Caco-2 (cell line): ENCODE measurements around the gene PTPRN2. TPM values are rescaled to one million over a fixed set of nuclear protein-coding genes. Genes with fewer than 3 reads are reported as not detected.
A peak's percentile ranks its signal among the peaks of the same experiment; 100 is the strongest.

ENCODE experiments used
- BruUV-seq: library from RNA; stranded (reverse); fragments of 400-500 nt; replicated peaks from 2 replicates; lab custom pipeline; 2021; lab: Mats Ljungman, UMichigan
- CTCF ChIA-PET: fragments of 300-600 bp; sonication (Branson Sonifier 250); formaldehyde crosslinking; loops from one replicate; lab custom pipeline; 2022; ENCODE audit warnings: antibody characterized with exemption; lab: Charles Lee
- POLR2A ChIA-PET: fragments of 300-600 bp; sonication (Branson Sonifier 250); formaldehyde crosslinking; loops from one replicate; lab custom pipeline; 2022; ENCODE audit warnings: antibody characterized with exemption; lab: Charles Lee
- DNase-seq, 2 experiments: peaks; one replicate each; pipeline versions ENCODE4 v3.0.0 to v3.0.0-alpha.2; 2020 to 2022
- H3K27me3 ChIP-seq: replicated peaks from 2 replicates; pipeline ENCODE4 v1.6.0; 2011; ENCODE audit warnings: low read length; ENCODE audit not compliant: control insufficient read depth, insufficient read depth
- H3K36me3 ChIP-seq: 2 replicates; pipeline ENCODE4 v1.5.1; 2011; ENCODE audit warnings: low read length; ENCODE audit not compliant: control insufficient read depth, insufficient read depth
- H3K4me1 ChIP-seq: fragments of 250-450 bp; sonication (Bioruptor Pico); 2 replicates; pipeline ENCODE4 v1.5.1; 2020; ENCODE audit warnings: mild to moderate bottlenecking
- H3K4me3 ChIP-seq: 2 replicates; pipeline ENCODE4 v1.5.1; 2011; ENCODE audit warnings: low read depth, mild to moderate bottlenecking, control low read depth, low read length
- H3K9me3 ChIP-seq: fragments of 250-450 bp; sonication (Bioruptor Pico); 2 replicates; pipeline ENCODE4 v1.5.1; 2020; ENCODE audit warnings: mild to moderate bottlenecking, moderate library complexity
- H3K27ac Mint-ChIP-seq: one replicate; pipeline ENCODE4 v1.8.0; 2022; ENCODE audit warnings: mixed read lengths; ENCODE audit not compliant: unreplicated experiment
- H3K27me3 Mint-ChIP-seq: one replicate; pipeline ENCODE4 v1.8.0; 2022; ENCODE audit warnings: mixed read lengths; ENCODE audit not compliant: insufficient read depth, unreplicated experiment
- H3K36me3 Mint-ChIP-seq: one replicate; pipeline ENCODE4 v1.8.0; 2022; ENCODE audit warnings: mild to moderate bottlenecking, mixed read lengths; ENCODE audit not compliant: insufficient read depth, unreplicated experiment
- H3K4me1 Mint-ChIP-seq: one replicate; pipeline ENCODE4 v1.8.0; 2022; ENCODE audit warnings: low read depth, mixed read lengths; ENCODE audit not compliant: unreplicated experiment
- H3K4me3 Mint-ChIP-seq: one replicate; pipeline ENCODE4 v1.8.0; 2022; ENCODE audit warnings: mild to moderate bottlenecking, moderate library complexity, mixed read lengths; ENCODE audit not compliant: unreplicated experiment
- H3K9me3 Mint-ChIP-seq: one replicate; pipeline ENCODE4 v1.8.0; 2022; ENCODE audit warnings: mixed read lengths; ENCODE audit not compliant: unreplicated experiment
- CTCF ChIP-seq, 2 experiments: fragments of 200-600 bp in 1 of 2; IDR thresholded peaks; 1 replicate in 1 of 2; 2 replicates in 1 of 2; pipeline versions ENCODE4 v1.5.1 to v1.8.0; 2011 to 2022; ENCODE audit warnings: antibody characterized with exemption in 1 of 2, control low read depth in 1 of 2, inconsistent platforms in 1 of 2, low read depth in 1 of 2, low read length in 1 of 2, mild to moderate bottlenecking in 1 of 2, moderate library complexity in 1 of 2; ENCODE audit not compliant: insufficient read depth in 1 of 2, severe bottlenecking in 1 of 2, unreplicated experiment in 1 of 2
- intact Hi-C: fragments of 100-400 bp; cut with micrococcal nuclease; formaldehyde crosslinking; loops from one replicate; pipeline ENCODE4 v1.10.0; 2022; ENCODE audit not compliant: unreplicated experiment
- total RNA-seq: library from RNA; stranded (reverse); gene quantifications from 2 replicates; pipeline ENCODE4 v1.2.3, GENCODE V29; 2022

The PTPRN2 gene
- total RNA-seq, 1 experiment from 2014 or later: 1.4 TPM

DNA sequence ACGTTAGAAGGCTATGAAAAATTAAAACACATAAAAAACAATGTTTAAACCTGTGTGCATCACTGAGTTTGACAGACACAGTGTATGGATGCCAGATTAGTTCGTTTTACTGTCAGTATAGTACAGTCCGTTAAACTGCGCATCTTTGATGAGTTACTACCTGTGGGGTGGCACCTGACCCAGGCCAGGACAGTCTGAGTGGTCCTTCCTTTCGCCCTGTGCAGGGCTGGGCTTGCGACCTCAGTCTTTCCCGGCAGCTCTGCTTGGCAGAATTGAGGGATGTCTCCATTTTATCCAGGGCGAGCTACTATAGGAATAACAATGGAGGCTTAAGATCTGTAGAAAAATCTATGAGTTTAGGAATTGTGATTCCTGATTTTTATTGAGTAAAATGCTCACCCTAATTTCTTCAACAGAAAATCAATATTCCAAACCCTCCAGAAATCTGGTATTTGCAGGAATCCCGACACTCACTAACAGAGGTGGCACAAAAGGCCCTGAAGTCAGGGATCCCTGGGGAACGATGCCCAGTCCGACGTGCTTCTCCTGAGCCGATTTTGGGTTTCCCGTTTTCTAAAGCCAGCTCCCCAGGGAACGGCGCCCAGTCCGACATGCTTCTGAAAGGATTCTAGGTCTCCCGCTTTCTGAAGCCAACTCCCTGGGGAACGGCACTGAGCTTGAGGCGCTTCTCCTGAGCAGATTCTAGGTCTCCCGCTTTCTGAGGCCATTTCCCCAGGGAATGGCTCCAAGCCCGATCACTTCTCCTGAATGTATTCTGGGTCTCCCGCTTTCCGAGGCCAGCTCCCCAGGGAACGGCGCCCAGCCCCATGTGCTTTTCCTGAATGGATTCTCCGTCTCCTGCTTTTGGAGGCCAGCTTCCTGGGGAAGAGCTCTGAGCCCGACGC lies 873.2 kb downstream of the PTPRN2 start:
- TF ChIP-seq CTCF (IDR thresholded peaks at IDR 0.05; ENCODE audit: insufficient read depth in 1 of 2, low read depth in 1 of 2, low read length in 1 of 2, severe bottlenecking in 1 of 2, unreplicated experiment in 1 of 2): no peak
- POLR2A ChIA-PET: no interaction called here
- no peaks in the 10 kb centered on the region for H3K36me3 Mint-ChIP-seq
- no peaks in the 10 kb centered on the region for H3K4me1 Mint-ChIP-seq
- H3K27me3 ChIP-seq: no peaks in the 10 kb centered on the region
- H3K36me3 ChIP-seq: no peaks in the 10 kb centered on the region
- DNase-seq: peak in 1 of 2 experiments; percentile 14
- H3K9me3 Mint-ChIP-seq: no peaks in the 10 kb centered on the region
- H3K4me3 Mint-ChIP-seq: no peak overlapping the region
- CTCF ChIA-PET: no interaction called here
- intact Hi-C loops: no loop called here
- peaks cover 8% of the 10 kb centered on the region for H3K27me3 Mint-ChIP-seq
- no peaks in the 10 kb centered on the region; the same call in 1 of the 2 replicates for H3K9me3 ChIP-seq
- H3K4me1 ChIP-seq: no peaks in the 10 kb centered on the region
- BruUV-seq: no TSS peak
- no peak overlapping the region for H3K4me3 ChIP-seq
- H3K27ac Mint-ChIP-seq: no peak overlapping the region

DNA sequence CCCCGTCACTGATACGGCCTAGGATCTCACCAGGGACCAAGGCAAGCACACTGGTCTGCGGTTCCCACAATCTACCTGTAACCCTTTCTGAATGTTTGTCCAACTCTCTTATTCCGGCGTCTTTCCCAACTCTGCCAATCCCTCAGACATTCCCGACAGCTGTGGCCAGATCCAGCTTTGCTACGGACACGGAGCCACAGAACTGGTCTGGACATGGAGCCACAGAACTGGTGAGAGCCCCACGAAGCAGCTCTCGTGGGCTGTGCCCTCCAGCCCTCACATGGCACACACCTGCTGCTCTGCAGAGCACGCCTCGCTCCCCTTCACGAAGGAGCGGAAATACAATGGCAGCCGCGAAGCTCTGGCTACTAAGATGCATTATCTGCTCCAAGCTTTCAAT lies 874.0 kb downstream of the PTPRN2 start:
- TF ChIP-seq CTCF (IDR thresholded peaks at IDR 0.05; ENCODE audit: insufficient read depth in 1 of 2, low read depth in 1 of 2, low read length in 1 of 2, severe bottlenecking in 1 of 2, unreplicated experiment in 1 of 2): no peak
- Mint-ChIP-seq H3K4me1 (no peaks in the 10 kb centered on the region), H3K27me3 (peaks cover 11% of the 10 kb centered on the region), H3K4me3 (no peak overlapping the region), H3K27ac (no peak overlapping the region), H3K9me3 (no peaks in the 10 kb centered on the region), H3K36me3 (no peaks in the 10 kb centered on the region)
- Histone ChIP-seq H3K9me3 (no peaks in the 10 kb centered on the region; the same call in 1 of the 2 replicates), H3K4me3 (no peak overlapping the region), H3K4me1 (no peaks in the 10 kb centered on the region), H3K36me3 (no peaks in the 10 kb centered on the region), H3K27me3 (no peaks in the 10 kb centered on the region)
- ChIA-PET POLR2A (no interaction called here), CTCF (no interaction called here)
- DNase-seq: no peak
- intact Hi-C loops: no loop called here
- no TSS peak for BruUV-seq

GRCh38 chr7:157712666-157713235 lies 874.9 kb downstream of the PTPRN2 start:
- no peaks in the 10 kb centered on the region for H3K36me3 Mint-ChIP-seq

More at GRCh38 chr7:157712666-157713235, 874.9 kb downstream of the PTPRN2 start:
- BruUV-seq: no TSS peak
- Histone ChIP-seq H3K36me3 (no peaks in the 10 kb centered on the region), H3K4me1 (no peaks in the 10 kb centered on the region), H3K27me3 (no peaks in the 10 kb centered on the region), H3K9me3 (no peaks in the 10 kb centered on the region; the same call in 1 of the 2 replicates), H3K4me3 (no peak overlapping the region)
- Mint-ChIP-seq H3K27ac (no peak overlapping the region), H3K4me1 (no peaks in the 10 kb centered on the region), H3K27me3 (peaks cover 15% of the 10 kb centered on the region), H3K9me3 (no peaks in the 10 kb centered on the region), H3K4me3 (no peak overlapping the region)
- ChIA-PET POLR2A (no interaction called here), CTCF (no interaction called here)
- intact Hi-C loops: no loop called here
- DNase-seq: peak in 1 of 2 experiments; percentile 14
- TF ChIP-seq CTCF (IDR thresholded peaks at IDR 0.05; ENCODE audit: insufficient read depth in 1 of 2, low read depth in 1 of 2, low read length in 1 of 2, severe bottlenecking in 1 of 2, unreplicated experiment in 1 of 2): no peak
